ENCODE measurements around the gene SIK3.
"Not testable (repeated sequence)": the region's sequence is repeated elsewhere in the genome, so short reads cannot be mapped to it uniquely, and the experiment has no call there.

Gene SIK3

DNA sequence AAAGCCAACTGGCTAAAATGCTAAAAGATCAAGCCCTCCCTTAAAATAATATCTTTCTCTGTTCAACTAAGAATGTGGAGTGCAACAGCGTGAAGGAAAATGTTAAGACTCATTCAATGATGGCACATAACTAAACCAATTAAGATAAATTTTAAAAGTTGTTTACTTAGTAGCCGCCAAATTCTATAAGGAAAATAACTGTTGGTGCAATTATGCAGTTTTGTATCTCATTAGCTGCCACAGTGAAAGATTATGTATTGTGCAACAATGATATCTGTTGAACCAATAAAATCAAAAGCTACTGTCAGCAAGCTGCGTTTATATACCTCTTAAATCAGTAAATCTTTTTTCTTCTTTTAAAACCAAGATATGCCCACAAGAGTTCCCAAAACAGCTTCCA is 55.5 kb downstream of the SIK3 start:
- peaks cover 2% of the 10 kb centered on the region for H3K4me1 ChIP-seq (ENCODE audit: insufficient read depth, low read length)
- no peaks in the 10 kb centered on the region for H3K36me3 ChIP-seq (ENCODE audit: insufficient read depth, low read length)
- no peak overlapping the region for H3K4me3 ChIP-seq (ENCODE audit: low read length)
- no peak overlapping the region for H2AFZ ChIP-seq (ENCODE audit: low read depth, low read length)
- H3K9me3 ChIP-seq (ENCODE audit: low read length) = no peaks in the 10 kb centered on the region
- H3K27me3 ChIP-seq (ENCODE audit: insufficient read depth, low read length) = no peaks in the 10 kb centered on the region

- Histone ChIP-seq H3K9me3 (ENCODE audit: low read length) (no peaks in the 10 kb centered on the region), H2AFZ (ENCODE audit: low read depth, low read length) (no peak overlapping the region), H3K4me3 (ENCODE audit: low read length) (no peak overlapping the region), H3K36me3 (ENCODE audit: insufficient read depth, low read length) (no peaks in the 10 kb centered on the region), H3K27me3 (ENCODE audit: insufficient read depth, low read length) (no peaks in the 10 kb centered on the region), H3K4me1 (ENCODE audit: insufficient read depth, low read length) (peaks cover 2% of the 10 kb centered on the region)
Observed at GRCh38 chr11:117039900-117040299, 58.3 kb downstream of the SIK3 start.

- Histone ChIP-seq H2AFZ (ENCODE audit: low read depth, low read length) (no peak overlapping the region), H3K9me3 (ENCODE audit: low read length) (no peaks in the 10 kb centered on the region), H3K4me3 (ENCODE audit: low read length) (no peak overlapping the region), H3K27me3 (ENCODE audit: insufficient read depth, low read length) (no peaks in the 10 kb centered on the region), H3K36me3 (ENCODE audit: insufficient read depth, low read length) (no peaks in the 10 kb centered on the region), H3K4me1 (ENCODE audit: insufficient read depth, low read length) (peaks cover 2% of the 10 kb centered on the region)
Observed at GRCh38 chr11:117039270-117039669, 59.0 kb downstream of the SIK3 start.

- Histone ChIP-seq H3K4me3 (ENCODE audit: low read length) (no peak overlapping the region), H3K36me3 (ENCODE audit: insufficient read depth, low read length) (no peaks in the 10 kb centered on the region), H2AFZ (ENCODE audit: low read depth, low read length) (no peak overlapping the region), H3K27me3 (ENCODE audit: insufficient read depth, low read length) (no peaks in the 10 kb centered on the region), H3K9me3 (ENCODE audit: low read length) (no peaks in the 10 kb centered on the region), H3K4me1 (ENCODE audit: insufficient read depth, low read length) (peaks cover 2% of the 10 kb centered on the region)
Observed at GRCh38 chr11:117037975-117038350, 60.3 kb downstream of the SIK3 start.

GRCh38 chr11:117037279-117037974 is 60.8 kb downstream of the SIK3 start:
- H2AFZ ChIP-seq (ENCODE audit: low read depth, low read length) = no peak overlapping the region
- H3K36me3 ChIP-seq (ENCODE audit: insufficient read depth, low read length) = no peaks in the 10 kb centered on the region
- no peaks in the 10 kb centered on the region for H3K9me3 ChIP-seq (ENCODE audit: low read length)
- H3K27me3 ChIP-seq (ENCODE audit: insufficient read depth, low read length) = no peaks in the 10 kb centered on the region
- no peak overlapping the region for H3K4me3 ChIP-seq (ENCODE audit: low read length)
- peaks cover 2% of the 10 kb centered on the region for H3K4me1 ChIP-seq (ENCODE audit: insufficient read depth, low read length)

GRCh38 chr11:117034901-117035300 is 63.3 kb downstream of the SIK3 start:
- Histone ChIP-seq H3K36me3 (ENCODE audit: insufficient read depth, low read length) (no peaks in the 10 kb centered on the region), H3K27me3 (ENCODE audit: insufficient read depth, low read length) (no peaks in the 10 kb centered on the region), H3K9me3 (ENCODE audit: low read length) (no peaks in the 10 kb centered on the region), H3K4me1 (ENCODE audit: insufficient read depth, low read length) (peaks cover 2% of the 10 kb centered on the region), H2AFZ (ENCODE audit: low read depth, low read length) (no peak overlapping the region), H3K4me3 (ENCODE audit: low read length) (no peak overlapping the region)

DNA sequence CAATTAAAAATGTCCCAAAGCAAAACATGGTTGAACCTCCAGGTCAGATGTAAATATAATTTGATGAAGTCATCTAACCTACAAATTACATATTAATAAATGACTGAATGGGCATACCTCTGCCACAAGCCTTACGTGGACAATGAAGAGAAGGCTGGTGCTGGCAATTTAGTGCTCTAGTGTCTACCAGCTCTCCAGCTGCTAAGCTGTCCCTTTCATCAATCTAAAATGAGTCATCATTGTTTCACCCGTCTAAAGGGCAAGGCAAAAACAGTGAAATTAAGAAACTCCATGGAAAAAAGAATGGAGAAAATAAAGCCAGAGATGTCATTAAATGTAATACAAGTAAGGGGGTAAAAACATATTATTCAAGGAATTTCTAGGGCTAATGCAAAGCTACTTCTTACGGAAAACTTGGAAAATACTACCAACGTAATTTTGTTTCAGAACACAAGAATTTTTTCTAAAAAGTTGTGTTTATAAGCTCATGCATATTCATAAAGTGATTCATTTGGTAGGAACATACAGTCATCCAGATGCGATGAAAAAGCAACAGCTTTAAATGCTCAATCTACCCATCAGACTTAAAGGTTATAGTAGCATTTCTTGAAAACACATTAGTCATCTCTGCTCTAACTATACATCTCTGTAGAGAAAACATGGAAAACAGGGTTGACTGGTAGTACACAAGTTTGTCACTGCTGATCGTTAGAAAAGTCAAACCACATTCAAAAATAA is 71.5 kb downstream of the SIK3 start:
- Histone ChIP-seq H3K27me3 (ENCODE audit: insufficient read depth, low read length) (no peaks in the 10 kb centered on the region), H2AFZ (ENCODE audit: low read depth, low read length) (no peak overlapping the region), H3K36me3 (ENCODE audit: insufficient read depth, low read length) (no peaks in the 10 kb centered on the region), H3K4me3 (ENCODE audit: low read length) (no peak overlapping the region), H3K9me3 (ENCODE audit: low read length) (no peaks in the 10 kb centered on the region), H3K4me1 (ENCODE audit: insufficient read depth, low read length) (no peaks in the 10 kb centered on the region)

GRCh38 chr11:117023707-117024106 is 74.5 kb downstream of the SIK3 start:
- H3K4me1 ChIP-seq (ENCODE audit: insufficient read depth, low read length); H3K9me3 ChIP-seq (ENCODE audit: low read length); H3K4me3 ChIP-seq (ENCODE audit: low read length); H3K27me3 ChIP-seq (ENCODE audit: insufficient read depth, low read length); H2AFZ ChIP-seq (ENCODE audit: low read depth, low read length); H3K36me3 ChIP-seq (ENCODE audit: insufficient read depth, low read length): not testable (repeated sequence)

DNA sequence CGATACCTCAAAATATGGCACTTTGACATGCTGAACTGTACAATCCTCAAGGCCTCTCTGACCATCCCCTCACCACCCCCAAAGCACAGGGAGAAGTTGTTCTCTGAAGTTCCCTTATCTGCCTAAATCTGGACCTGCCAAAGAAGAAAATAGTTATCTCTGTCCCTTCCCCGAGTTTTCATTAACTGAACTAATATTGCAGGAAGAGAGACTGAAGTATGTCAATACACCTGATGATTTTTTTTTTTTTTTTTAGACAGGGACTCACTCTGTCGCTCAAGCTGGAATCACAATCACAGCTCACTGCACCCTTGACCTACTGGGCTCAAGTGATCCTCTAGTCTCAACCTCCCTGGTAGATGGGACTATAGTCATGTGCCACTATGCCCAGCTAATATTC is 75.0 kb downstream of the SIK3 start:
- Histone ChIP-seq H3K4me3 (ENCODE audit: low read length) (no peak overlapping the region), H3K4me1 (ENCODE audit: insufficient read depth, low read length) (no peaks in the 10 kb centered on the region), H3K27me3 (ENCODE audit: insufficient read depth, low read length) (no peaks in the 10 kb centered on the region), H3K9me3 (ENCODE audit: low read length) (no peaks in the 10 kb centered on the region), H2AFZ (ENCODE audit: low read depth, low read length) (no peak overlapping the region), H3K36me3 (ENCODE audit: insufficient read depth, low read length) (no peaks in the 10 kb centered on the region)

DNA sequence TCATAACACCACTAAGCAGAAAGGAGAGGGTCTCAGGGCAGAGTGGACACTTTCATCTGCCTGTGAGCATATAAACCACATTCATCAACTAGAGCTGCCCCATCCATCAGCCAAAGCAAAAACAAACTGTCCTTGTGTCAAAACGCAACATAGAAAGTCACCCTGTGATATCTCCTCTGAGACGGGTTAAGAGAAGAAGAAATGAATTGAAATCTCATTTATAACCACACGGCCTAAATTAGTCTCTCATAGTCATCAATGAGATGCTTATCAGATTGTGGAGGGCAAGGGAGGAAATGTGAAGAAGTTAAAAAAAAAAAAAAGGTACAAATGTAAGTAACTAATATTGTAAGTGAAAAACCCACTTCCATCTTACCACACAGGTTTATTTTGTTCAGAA is 75.7 kb downstream of the SIK3 start:
- Histone ChIP-seq H3K9me3 (ENCODE audit: low read length) (no peaks in the 10 kb centered on the region), H2AFZ (ENCODE audit: low read depth, low read length) (no peak overlapping the region), H3K4me3 (ENCODE audit: low read length) (no peak overlapping the region), H3K36me3 (ENCODE audit: insufficient read depth, low read length) (no peaks in the 10 kb centered on the region), H3K4me1 (ENCODE audit: insufficient read depth, low read length) (no peaks in the 10 kb centered on the region), H3K27me3 (ENCODE audit: insufficient read depth, low read length) (no peaks in the 10 kb centered on the region)

DNA sequence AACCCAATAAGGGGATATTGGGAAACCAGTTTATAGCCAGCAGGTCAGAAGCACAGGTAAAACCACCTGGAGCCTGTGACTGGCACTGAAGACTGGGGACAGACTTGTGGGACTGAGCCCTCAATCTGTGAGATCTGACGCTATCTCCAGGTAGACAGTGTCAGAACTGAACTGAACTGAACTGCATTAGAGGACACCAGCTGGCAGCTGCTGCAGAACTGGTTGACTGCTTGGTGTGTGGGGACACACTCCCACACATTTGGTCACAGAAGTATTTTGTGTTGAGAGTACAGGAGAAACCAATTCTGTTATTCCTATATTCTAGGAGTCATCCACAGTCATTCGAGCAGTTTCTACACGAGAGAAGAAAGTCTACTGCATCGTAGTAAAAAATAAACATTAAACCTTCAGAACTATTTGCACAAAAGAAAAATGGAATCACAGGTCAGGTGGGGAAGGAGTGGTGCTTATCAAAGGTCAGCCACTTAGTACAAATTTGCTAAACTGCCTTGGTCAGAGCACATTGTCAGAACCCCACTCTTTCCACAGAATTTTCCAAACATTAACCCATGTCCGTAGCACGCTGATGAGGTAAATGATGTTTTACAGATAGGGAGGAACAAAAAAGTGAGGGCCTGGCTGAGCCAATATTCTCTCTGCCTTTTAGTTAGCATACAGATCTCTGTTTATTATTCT is 77.2 kb downstream of the SIK3 start:
- no peaks in the 10 kb centered on the region for H3K9me3 ChIP-seq (ENCODE audit: low read length)
- H3K36me3 ChIP-seq (ENCODE audit: insufficient read depth, low read length) = no peaks in the 10 kb centered on the region
- H2AFZ ChIP-seq (ENCODE audit: low read depth, low read length) = no peak overlapping the region
- H3K4me3 ChIP-seq (ENCODE audit: low read length) = no peak overlapping the region
- no peaks in the 10 kb centered on the region for H3K4me1 ChIP-seq (ENCODE audit: insufficient read depth, low read length)
- H3K27me3 ChIP-seq (ENCODE audit: insufficient read depth, low read length) = no peaks in the 10 kb centered on the region

GRCh38 chr11:117020287-117020686 is 77.9 kb downstream of the SIK3 start:
- H3K4me1 ChIP-seq (ENCODE audit: insufficient read depth, low read length) = no peaks in the 10 kb centered on the region
- H3K9me3 ChIP-seq (ENCODE audit: low read length) = no peaks in the 10 kb centered on the region
- no peaks in the 10 kb centered on the region for H3K36me3 ChIP-seq (ENCODE audit: insufficient read depth, low read length)
- no peak overlapping the region for H3K4me3 ChIP-seq (ENCODE audit: low read length)
- H2AFZ ChIP-seq (ENCODE audit: low read depth, low read length) = no peak overlapping the region
- no peaks in the 10 kb centered on the region for H3K27me3 ChIP-seq (ENCODE audit: insufficient read depth, low read length)

- Histone ChIP-seq H3K9me3 (ENCODE audit: low read length) (no peaks in the 10 kb centered on the region), H3K4me1 (ENCODE audit: insufficient read depth, low read length) (no peaks in the 10 kb centered on the region), H2AFZ (ENCODE audit: low read depth, low read length) (no peak overlapping the region), H3K27me3 (ENCODE audit: insufficient read depth, low read length) (no peaks in the 10 kb centered on the region), H3K36me3 (ENCODE audit: insufficient read depth, low read length) (no peaks in the 10 kb centered on the region), H3K4me3 (ENCODE audit: low read length) (no peak overlapping the region)
Observed at GRCh38 chr11:117019871-117020270, 78.4 kb downstream of the SIK3 start.

Measured in neuron (in vitro differentiated cells).